Activated T-helper 1 cell treated with anti-CD3 and anti-CD28 coated beads, Interleukin-12 subunit alpha, Interleukin-12 subunit beta, Interleukin-2, Interleukin-4 antibody, amounts not matched to agents 30 ng/mL and 10 ng/mL and 1 ng/mL, durations not matched to agents 14 hours and 24 hours and 36 hours (primary cell): ENCODE results near the gene SSR1. TPM values are rescaled to one million over a fixed set of nuclear protein-coding genes. Genes with fewer than 3 reads are reported as not detected.
"Not testable (repeated sequence)": the region's sequence is repeated elsewhere in the genome, so short reads cannot be mapped to it uniquely, and the experiment has no call there.

Experiments
- DNase-seq: peaks from one replicate; pipeline ENCODE4 v3.0.0; 2021; ENCODE audit warnings: low spot score
- H3K27ac Mint-ChIP-seq: one replicate; pipeline ENCODE4 v1.8.0; 2021; ENCODE audit warnings: mild to moderate bottlenecking, mixed read lengths
- H3K27me3 Mint-ChIP-seq: one replicate; pipeline ENCODE4 v1.8.0; 2022; ENCODE audit warnings: mild to moderate bottlenecking, moderate library complexity, mixed read lengths; ENCODE audit not compliant: insufficient read depth
- H3K36me3 Mint-ChIP-seq: one replicate; pipeline ENCODE4 v1.8.0; 2021; ENCODE audit warnings: low read depth, mixed read lengths
- H3K4me1 Mint-ChIP-seq: one replicate; pipeline ENCODE4 v1.8.0; 2021; ENCODE audit warnings: low read depth, mixed read lengths
- H3K4me3 Mint-ChIP-seq: one replicate; pipeline ENCODE4 v1.8.0; 2021; ENCODE audit warnings: mild to moderate bottlenecking, moderate library complexity, mixed read lengths
- H3K9me3 Mint-ChIP-seq: one replicate; pipeline ENCODE4 v1.8.0; 2021; ENCODE audit warnings: mixed read lengths
- intact Hi-C: fragments of 100-400 bp; cut with micrococcal nuclease; formaldehyde crosslinking; loops from one replicate; pipeline ENCODE4 v1.15.1; 2024
- total RNA-seq: library from RNA; stranded (reverse); gene quantifications from 2 replicates; pipeline ENCODE4 v1.2.3, GENCODE V29; 2022

The SSR1 gene
- total RNA-seq: 160 and 168 TPM in 2 replicates

- Mint-ChIP-seq H3K9me3 (peaks cover 8% of the 10 kb centered on the region), H3K27ac (peak within 1 kb of the TSS; percentile 94), H3K4me1 (peaks cover 35% of the 10 kb centered on the region), H3K4me3 (peak within 1 kb of the TSS; percentile 98), H3K36me3 (peaks cover 32% of the 10 kb centered on the region), H3K27me3 (no peaks in the 10 kb centered on the region)
- intact Hi-C loops: loop anchor here (1.0 to 5.0 kb wide), 10 partner anchors 16 to 1122 kb away; partner anchors contain the start of genes BLOC1S5, BMP6, CAGE1 and EEF1E1
- peak; percentile 95 for DNase-seq
These were observed at the start of gene SSR1 for GRCh38 chr6:7312616-7313504. Gene SSR1 (minus strand): TSS chr6:7313199. CDS start chr6:7313120, 79 bp downstream.

- H3K27ac Mint-ChIP-seq, H3K36me3 Mint-ChIP-seq, intact Hi-C loops, H3K4me1 Mint-ChIP-seq, DNase-seq, H3K9me3 Mint-ChIP-seq, H3K4me3 Mint-ChIP-seq: not testable (repeated sequence)
- H3K27me3 Mint-ChIP-seq: peaks cover 39% of the 10 kb centered on the region
These were observed 38.9 kb upstream of the SSR1 start for GRCh38 chr6:7351916-7352315.

- H3K27ac Mint-ChIP-seq, intact Hi-C loops, H3K4me1 Mint-ChIP-seq, DNase-seq, H3K4me3 Mint-ChIP-seq, H3K9me3 Mint-ChIP-seq, H3K36me3 Mint-ChIP-seq: not testable (repeated sequence)
- peaks cover 38% of the 10 kb centered on the region for H3K27me3 Mint-ChIP-seq
These were observed 37.6 kb upstream of the SSR1 start for GRCh38 chr6:7350591-7350990.

GRCh38 chr6:7347551-7347997, 34.6 kb upstream of the SSR1 start:
- intact Hi-C loops: not testable (repeated sequence)

GRCh38 chr6:7344773-7345450, 31.9 kb upstream of the SSR1 start:
- H3K27ac Mint-ChIP-seq, intact Hi-C loops: not testable (repeated sequence)

More at GRCh38 chr6:7347551-7347997, 34.6 kb upstream of the SSR1 start:
- not testable (repeated sequence) for DNase-seq, H3K4me3 Mint-ChIP-seq, H3K4me1 Mint-ChIP-seq, H3K9me3 Mint-ChIP-seq, H3K36me3 Mint-ChIP-seq, H3K27ac Mint-ChIP-seq
- H3K27me3 Mint-ChIP-seq: peaks cover 35% of the 10 kb centered on the region

GRCh38 chr6:7343546-7344475, 30.8 kb upstream of the SSR1 start:
- peaks cover 23% of the 10 kb centered on the region for H3K27me3 Mint-ChIP-seq
- H3K36me3 Mint-ChIP-seq: no peaks in the 10 kb centered on the region
- no peak for DNase-seq
- no peaks in the 10 kb centered on the region for H3K9me3 Mint-ChIP-seq
- no peak overlapping the region for H3K4me3 Mint-ChIP-seq
- peaks cover 6% of the 10 kb centered on the region for H3K4me1 Mint-ChIP-seq
- H3K27ac Mint-ChIP-seq: no peak overlapping the region
- intact Hi-C loops: no loop called here

More at GRCh38 chr6:7344773-7345450, 31.9 kb upstream of the SSR1 start:
- peaks cover 22% of the 10 kb centered on the region for H3K27me3 Mint-ChIP-seq
- H3K4me1 Mint-ChIP-seq, DNase-seq, H3K36me3 Mint-ChIP-seq, H3K4me3 Mint-ChIP-seq, H3K9me3 Mint-ChIP-seq: not testable (repeated sequence)

GRCh38 chr6:7341989-7342742, 29.2 kb upstream of the SSR1 start:
- H3K4me1 Mint-ChIP-seq: peaks cover 6% of the 10 kb centered on the region
- intact Hi-C loops: no loop called here
- H3K27ac Mint-ChIP-seq: no peak overlapping the region
- H3K4me3 Mint-ChIP-seq: no peak overlapping the region
- H3K9me3 Mint-ChIP-seq: no peaks in the 10 kb centered on the region
- H3K27me3 Mint-ChIP-seq: peaks cover 31% of the 10 kb centered on the region
- H3K36me3 Mint-ChIP-seq: no peaks in the 10 kb centered on the region
- DNase-seq: no peak

- Mint-ChIP-seq H3K9me3 (no peaks in the 10 kb centered on the region), H3K27ac (no peak overlapping the region), H3K4me1 (peaks cover 6% of the 10 kb centered on the region), H3K4me3 (no peak overlapping the region), H3K36me3 (no peaks in the 10 kb centered on the region), H3K27me3 (peaks cover 38% of the 10 kb centered on the region)
- DNase-seq: no peak
- intact Hi-C loops: no loop called here
These were observed 28.3 kb upstream of the SSR1 start for GRCh38 chr6:7341271-7341670.

GRCh38 chr6:7339007-7339732, 26.2 kb upstream of the SSR1 start:
- intact Hi-C loops: loop anchor here (1.0 kb wide), 1 partner anchor 63 kb away; no protein-coding TSS in a partner anchor
- H3K27me3 Mint-ChIP-seq: peaks cover 43% of the 10 kb centered on the region
- not testable (repeated sequence) for DNase-seq, H3K4me1 Mint-ChIP-seq, H3K27ac Mint-ChIP-seq, H3K9me3 Mint-ChIP-seq, H3K4me3 Mint-ChIP-seq, H3K36me3 Mint-ChIP-seq

GRCh38 chr6:7338031-7338430, 25.0 kb upstream of the SSR1 start:
- Mint-ChIP-seq H3K9me3 (no peaks in the 10 kb centered on the region), H3K4me1 (no peaks in the 10 kb centered on the region), H3K4me3 (no peak overlapping the region), H3K27ac (no peak overlapping the region), H3K36me3 (no peaks in the 10 kb centered on the region), H3K27me3 (peaks cover 40% of the 10 kb centered on the region)
- DNase-seq: no peak
- intact Hi-C loops: no loop called here

- H3K36me3 Mint-ChIP-seq: no peaks in the 10 kb centered on the region
- H3K27me3 Mint-ChIP-seq: peaks cover 38% of the 10 kb centered on the region
- H3K4me3 Mint-ChIP-seq: no peak overlapping the region
- no peaks in the 10 kb centered on the region for H3K4me1 Mint-ChIP-seq
- intact Hi-C loops: no loop called here
- no peak for DNase-seq
- H3K27ac Mint-ChIP-seq: no peak overlapping the region
- H3K9me3 Mint-ChIP-seq: no peaks in the 10 kb centered on the region
These were observed 22.5 kb upstream of the SSR1 start for GRCh38 chr6:7335519-7335918.
